Fibroblast of skin of scalp (primary cell): ENCODE data around the gene PDE6H. TPM values are rescaled to one million over a fixed set of nuclear protein-coding genes. Genes with fewer than 3 reads are reported as not detected.

ENCODE experiments used
- DNase-seq: peaks from one replicate; pipeline ENCODE4 v3.0.0-alpha.2; 2013
- polyA plus RNA-seq, 2 experiments: library from polyadenylated mRNA; unstranded; fragments of 120-200 nt; gene quantifications; one replicate each; pipeline ENCODE4 v1.2.1, GENCODE V29; 2013; ENCODE audit not compliant: insufficient read length in 2 of 2

The PDE6H gene
- polyA plus RNA-seq (2013, experiment 1 of 2; ENCODE audit: insufficient read length): not detected
- not detected for polyA plus RNA-seq (2013, experiment 2 of 2; ENCODE audit: insufficient read length)

DNA sequence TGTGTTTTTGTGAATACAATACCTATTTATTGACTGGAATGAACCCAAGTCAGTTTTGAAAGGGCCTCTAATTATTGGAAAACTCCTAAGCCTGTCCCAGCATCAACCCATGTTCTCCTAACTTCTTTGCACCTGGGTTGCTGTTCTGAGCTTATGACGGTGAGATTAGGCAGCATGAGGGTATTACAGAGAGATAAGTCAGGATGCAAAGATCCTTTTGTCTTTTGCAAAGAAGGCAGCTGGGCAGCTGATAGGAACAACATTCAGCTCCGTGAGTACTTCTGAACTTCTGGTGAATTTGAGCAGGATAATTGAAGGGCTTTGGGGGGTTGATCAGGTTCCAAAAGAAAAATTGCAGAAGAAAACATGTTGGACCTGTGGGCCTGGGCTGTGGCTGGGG lies at the start of gene PDE6H:
PDE6H (plus strand) TSS at position 227 of the 400 bp plus-strand sequence. CDS start 4,971 bp downstream, outside the sequence.
- no peak for DNase-seq

DNA sequence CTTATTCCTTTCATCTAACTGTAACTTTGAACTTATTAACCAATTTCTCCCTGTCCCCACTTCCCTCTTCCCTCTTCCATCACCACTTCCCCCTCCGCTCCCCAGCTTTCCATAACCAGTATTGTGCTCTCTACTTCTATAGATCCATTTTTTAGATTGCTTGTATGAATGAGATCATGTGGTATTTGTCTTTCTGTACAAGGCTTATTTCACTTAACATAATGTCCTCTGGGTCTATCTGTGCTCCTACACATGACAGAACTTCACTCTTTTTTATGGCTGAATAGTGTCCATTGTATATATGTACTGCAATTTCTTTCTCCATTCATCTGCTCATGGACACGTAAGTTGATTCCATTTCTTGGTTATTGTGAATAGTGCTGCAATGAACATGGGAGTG lies 48.9 kb upstream of the PDE6H start:
- no peak for DNase-seq

DNA sequence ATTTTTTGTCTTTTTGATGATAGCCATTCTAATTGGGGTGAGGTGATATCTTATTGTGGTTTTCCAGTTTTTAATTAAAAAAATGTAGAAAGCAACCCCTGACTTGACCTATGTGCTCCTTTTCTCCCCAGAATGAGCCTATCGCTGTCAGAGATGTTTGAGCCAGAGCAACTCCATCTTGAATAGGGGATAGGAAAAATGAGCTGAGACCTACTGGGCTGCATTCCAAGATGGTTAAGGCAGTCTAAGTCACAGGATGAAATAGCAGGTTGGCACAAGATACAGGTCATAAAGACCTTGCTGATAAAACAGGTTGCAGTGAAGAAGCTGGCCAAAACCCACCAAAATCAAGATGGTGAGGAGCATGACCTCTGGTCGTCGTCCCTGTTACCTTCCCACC lies 48.3 kb upstream of the PDE6H start:
- DNase-seq: no peak

DNA sequence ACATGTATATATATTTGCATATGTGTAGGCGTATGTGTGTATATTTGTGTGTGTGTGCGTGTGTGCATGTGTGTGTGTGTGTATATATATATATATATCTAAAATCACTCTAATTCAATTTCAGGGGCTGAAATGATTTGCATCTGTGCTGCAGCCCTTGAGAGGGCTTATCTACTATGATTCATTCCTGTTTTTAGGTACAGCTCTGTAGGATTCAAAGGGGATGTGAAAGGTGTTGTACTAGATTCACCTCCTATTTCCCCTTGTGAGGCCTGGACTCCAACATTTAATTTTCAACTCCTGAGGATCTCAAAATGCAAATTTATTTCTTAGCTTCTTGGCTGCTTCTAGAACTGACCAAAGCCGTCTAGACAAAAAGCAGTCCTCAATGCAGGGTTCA lies 45.6 kb upstream of the PDE6H start:
- DNase-seq: no peak

DNA sequence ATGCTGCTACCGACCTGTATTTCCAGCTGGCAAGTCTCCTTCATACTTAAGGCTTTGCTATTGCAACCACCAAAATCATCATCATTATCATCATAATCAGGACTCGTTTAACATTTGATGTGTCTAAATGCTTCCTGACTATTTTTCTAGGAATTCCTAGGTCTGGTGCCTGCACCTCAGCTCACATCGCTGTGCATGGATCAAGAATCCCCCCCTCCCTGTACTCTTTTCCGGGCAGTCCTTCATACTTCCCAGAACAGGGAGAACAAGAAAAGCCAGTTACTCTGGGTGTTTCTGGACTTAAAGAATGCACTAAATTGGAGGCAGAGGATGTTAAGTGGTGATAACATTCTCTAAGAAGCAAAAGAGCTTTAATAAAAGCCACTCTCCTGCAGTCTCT lies 43.9 kb upstream of the PDE6H start:
- DNase-seq: no peak

DNA sequence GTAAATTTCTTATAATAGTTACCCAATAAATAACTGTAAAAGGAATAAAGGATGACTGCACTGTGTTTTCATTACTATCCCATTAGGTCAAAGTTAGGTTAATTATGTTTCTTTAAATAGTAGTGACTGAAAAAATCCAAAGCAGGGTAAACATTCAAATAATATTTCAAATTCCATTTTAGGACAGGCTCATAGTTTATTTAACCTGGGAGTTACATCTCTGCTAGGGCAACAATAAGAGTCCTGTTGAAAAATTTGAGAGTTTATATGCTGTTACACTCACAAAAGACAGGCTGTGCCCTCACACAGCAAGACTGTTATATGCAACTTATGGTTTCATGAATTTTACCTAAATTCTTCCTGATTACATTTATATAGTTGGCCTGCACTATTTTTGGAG lies 42.5 kb upstream of the PDE6H start:
- peak; percentile 51 for DNase-seq

DNA sequence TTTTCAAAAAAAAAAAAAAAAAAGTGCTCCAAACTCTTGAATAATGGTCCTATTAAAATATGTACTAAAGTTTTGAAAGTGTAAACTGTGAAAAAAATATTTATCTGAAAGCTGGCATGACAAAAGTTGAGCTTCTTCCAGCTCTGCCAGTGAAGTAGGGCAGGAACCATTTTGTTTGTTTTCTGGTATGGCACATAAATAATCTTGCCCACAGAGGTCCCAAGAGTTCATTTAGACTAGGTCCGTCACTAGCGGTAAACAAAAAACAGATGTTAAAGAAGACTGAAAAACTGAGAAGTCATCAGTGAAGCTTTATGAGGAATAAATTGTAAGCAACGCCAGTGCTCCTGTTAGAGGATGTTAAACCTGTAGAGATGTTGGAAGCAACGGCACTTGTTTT lies 41.5 kb upstream of the PDE6H start:
- DNase-seq: no peak

DNA sequence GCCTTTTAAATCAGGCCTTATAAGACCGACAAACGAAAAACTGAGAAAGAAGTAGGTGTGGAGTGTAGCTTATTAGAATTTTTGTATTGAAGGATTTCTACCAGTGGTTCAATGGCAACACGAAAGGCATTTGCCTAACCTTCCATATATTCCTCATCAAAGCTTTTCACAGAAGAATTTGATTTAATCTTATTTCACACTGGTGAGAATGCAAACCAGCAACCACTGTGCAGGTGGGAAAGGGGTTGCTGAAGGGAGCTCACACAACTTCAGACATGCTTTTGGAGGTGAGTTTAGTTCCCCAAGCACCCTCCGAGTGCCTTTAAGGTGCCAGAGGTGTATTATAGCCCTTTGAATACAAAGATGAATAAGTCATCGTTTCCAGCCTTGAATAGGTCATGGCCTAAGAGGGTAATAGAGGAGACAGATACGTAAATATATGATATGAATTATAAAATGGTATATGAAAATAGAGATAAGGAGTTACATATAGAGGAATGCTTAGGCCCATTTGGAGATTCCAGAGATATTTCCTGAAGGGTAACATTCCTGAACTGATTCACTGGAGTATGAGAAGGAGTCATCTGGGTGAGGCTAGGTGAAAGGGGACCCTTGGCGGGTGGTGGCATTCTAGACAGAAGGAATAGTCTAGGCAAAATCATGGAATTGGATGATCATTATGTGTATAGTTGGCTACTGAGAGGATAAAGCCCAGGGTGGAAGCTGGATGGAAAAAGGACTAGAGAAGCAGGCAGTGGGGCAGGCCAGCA lies 40.9 kb upstream of the PDE6H start:
- DNase-seq: no peak

DNA sequence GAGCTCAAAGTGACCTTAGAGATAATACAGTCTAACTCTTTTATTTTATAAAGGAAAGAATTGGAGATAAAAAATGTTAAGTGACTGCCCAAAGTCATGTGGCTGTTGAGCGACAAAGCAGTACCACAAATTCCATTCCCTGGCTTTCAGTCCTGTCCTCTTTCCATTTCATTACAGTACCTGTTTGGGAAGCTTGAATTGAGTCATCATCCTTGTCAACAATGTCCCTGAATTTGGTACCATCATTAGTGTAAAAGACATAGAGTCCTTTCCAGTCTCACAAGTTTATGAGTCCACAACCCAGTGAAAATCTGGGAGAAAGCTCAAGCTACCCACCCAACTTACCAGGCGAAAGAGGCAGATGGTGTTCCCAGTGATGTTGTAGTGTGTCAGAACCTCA lies 38.3 kb upstream of the PDE6H start:
- no peak for DNase-seq

DNA sequence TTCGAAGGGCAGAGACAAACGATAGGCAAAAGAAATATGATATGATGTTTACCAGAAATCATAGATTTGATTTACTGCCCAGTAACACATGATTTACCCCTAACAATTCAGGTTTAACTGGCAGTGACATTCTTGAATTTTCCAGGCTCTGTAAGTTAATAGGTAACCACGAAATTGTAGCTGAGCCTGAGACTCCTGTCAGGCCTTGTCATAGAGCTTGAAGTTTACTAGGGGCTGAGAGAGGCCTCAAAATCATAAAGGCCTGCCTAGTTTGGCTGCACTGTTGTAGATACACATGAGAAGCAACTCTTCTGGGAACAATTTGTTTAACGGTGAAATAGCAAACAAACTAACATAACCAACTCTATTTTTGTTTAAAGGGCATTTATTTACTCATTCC lies 37.8 kb upstream of the PDE6H start:
- DNase-seq: no peak

DNA sequence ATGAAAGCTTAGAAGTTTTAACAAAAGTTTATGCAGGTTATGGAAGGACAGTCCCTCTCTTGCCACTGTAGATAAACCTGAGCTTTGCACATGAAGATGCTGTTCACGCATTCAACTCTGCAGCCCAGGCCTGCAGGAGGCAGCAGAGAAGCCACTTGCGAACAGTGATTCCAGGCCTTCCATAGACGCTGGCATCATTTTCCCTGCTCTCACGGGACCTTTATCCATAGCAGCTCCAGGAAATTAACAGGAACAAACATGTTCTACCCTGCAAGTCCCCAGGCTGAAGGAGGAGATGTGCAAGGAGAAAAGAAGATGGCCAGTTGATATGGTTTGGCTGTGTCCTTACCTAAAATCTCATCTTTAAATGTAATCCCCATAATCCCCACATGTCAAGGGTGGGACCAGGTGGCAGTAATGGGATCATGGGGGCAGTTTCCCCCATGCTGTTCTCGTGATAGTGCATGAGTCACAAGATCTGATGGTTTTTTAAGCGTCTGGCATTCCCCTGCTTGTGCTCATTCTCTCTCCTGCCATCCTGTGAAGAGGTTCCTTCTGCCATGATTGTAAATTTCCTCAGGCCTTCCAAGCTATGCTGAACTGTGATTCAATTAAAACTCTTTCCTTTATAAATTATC lies 36.5 kb upstream of the PDE6H start:
- no peak for DNase-seq

DNA sequence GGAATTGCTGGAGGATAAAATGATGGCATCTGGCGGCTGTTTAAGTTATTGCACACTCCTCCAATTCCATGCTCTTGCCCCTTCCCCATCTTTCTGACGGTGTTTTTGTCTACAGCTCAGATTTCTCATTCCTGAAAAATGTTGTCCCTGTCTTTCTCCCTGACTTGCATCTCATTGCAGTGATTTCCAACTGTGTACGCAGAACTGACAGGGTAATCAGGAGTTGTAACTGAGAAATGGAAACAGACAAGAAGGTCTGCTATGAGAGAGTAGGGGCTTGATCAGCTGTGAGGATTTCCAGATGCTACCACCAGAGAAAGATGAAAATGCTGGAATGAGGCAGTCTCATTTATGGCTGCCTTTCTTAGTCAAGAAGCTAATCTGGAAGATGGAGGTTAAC lies 35.8 kb upstream of the PDE6H start:
- no peak for DNase-seq

DNA sequence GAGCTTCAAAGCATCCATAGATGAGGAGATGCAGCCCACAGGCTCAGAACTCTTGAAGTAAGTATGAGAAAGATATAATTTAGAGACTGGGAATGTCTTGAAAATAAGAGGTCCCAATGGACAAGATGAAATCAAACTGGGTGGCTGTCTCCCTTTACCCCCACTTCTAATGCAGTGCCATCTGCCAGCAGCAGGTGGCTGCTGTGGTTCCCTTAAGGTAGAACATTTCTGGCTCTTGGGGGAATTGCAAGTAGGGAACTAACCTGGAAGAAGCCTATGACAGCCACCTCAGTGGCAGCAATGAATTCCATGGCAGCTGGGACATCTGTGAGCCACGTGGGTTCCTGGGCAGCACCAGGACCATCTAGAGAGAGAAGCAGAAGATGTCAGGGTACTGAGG lies 35.2 kb upstream of the PDE6H start:
- no peak for DNase-seq

DNA sequence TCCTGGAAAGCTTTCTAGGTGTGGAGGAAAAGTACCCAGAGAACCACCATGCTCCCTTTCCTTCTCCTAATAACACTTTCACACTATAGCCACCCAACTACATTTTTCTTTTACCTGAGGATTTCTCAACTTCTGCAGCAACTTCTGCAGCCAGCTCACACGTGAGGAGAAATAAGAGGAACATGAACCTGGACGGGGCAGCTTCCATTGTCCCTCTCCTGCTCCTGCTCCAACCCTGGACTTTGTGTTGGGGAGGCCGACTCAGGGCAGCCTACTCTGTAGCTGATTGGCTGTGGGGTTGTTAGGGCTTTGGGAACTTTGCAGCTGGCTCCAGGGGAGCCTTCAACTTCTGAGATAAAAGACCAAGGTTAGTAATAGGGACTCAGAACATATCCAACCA lies 34.5 kb upstream of the PDE6H start, which contains the start of gene ERP27:
ERP27 (minus strand) TSS at position 237 of the 400 bp plus-strand sequence; CDS start at position 208, 29 bp downstream.
- DNase-seq: no peak

DNA sequence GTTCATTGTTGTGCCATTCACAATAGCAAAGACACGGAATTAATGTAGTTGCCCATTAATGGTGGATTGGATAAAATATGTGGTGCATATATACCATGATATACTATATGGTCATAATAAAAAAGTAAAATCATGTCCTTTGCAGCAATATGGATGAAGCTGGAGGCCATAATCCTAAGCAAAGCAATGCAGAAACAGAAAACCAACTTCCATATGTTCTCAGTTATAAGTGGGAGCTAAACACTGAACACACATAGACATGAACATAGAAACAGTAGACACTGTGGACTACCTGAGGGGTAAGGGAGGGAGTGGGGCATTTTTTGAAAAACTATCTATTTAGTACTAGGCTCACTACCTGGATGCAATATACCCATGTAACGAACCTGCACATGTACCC lies 31.5 kb upstream of the PDE6H start:
- no peak for DNase-seq

DNA sequence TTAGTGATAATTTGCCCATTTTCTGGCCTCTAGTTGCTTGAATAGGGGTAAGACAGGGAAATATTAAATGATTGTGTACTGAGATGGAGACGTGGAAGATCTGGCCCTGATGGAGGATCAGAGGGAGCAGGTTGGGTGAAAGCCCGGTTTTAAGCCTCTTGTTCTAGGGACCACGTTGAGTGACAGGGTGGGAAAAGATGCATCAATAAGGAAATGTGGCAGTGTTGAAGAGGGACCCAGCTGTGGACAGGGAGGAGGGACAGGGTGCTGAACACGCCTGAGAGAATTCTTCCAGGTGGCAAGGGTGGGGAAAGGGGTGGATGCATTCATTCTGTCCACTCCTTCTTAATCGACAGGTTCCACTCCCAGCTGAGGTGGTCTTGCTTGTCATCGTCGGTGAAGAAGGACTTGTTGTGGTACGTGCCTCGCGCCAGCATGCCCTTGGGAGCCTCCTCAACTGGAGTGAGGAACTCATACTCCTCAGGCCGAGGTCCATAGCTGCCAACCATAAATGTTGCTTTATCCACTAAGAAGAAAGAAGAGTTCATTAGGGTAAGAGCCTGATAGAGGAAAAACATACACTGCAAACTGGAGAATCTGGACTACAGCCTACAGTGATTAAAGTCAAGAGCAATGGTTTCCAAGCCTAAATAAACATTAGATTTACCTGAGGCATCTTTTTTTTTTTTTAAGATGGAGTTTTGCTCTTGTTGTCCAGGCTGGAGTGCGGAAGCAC lies 30.5 kb upstream of the PDE6H start:
- DNase-seq: no peak

DNA sequence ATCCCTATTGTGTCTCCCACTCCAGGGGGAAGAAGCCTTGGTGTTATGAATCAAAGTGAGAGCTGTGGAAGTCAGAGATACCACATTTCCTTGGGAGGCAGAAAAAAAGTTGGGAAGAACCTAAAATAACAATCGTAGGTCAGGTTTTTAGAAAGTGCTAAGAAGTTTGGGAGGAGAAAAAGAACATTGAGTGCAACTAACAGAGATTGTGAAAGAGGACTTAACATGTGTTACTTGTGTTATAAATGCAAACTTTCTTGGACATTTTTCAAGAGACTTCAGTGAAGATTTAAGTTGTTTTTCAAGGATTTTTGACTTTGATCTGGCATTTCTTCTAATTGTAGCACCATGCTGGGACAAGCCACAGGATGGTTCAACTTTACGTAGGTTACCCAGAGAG lies 26.7 kb upstream of the PDE6H start:
- no peak for DNase-seq

DNA sequence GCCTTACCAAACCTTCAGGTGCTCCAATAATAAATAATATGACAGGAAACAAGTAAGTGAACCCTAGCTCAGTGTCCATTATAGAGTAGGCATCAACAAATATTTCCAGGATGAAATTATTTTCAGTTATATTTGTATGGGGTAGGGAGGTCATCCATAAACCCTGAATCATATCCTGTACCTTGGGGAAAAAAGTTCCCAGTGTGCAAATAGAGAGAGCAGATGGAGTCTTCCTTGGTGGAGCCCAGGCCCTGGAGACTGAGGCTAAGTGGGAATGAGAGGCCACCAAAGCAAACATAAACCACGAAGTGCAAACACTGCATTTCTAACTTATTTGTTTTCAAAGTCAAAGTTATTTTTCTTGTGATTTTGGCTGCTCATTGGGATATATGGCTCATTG lies 26.0 kb upstream of the PDE6H start:
- no peak for DNase-seq

DNA sequence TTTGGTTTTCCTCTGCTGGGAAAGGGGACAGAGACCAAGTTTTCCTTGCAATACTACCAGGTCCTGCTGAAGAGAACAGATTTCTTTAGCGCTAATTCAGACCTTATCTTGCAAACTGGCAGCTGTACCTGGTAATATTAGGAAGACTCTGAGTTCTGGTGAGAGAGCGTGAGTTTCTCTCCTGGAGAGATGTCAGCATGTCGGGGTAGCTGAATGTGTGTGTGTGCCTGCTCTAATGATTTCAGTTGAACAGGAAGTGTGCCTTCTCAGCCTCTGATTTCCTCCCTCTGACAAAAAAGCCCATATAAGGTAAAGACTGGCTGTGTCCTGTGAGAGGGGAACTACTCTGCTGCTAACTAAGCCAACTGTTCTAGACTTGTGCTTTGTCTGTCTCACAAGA lies 24.2 kb upstream of the PDE6H start:
- peak; percentile 95 for DNase-seq

DNA sequence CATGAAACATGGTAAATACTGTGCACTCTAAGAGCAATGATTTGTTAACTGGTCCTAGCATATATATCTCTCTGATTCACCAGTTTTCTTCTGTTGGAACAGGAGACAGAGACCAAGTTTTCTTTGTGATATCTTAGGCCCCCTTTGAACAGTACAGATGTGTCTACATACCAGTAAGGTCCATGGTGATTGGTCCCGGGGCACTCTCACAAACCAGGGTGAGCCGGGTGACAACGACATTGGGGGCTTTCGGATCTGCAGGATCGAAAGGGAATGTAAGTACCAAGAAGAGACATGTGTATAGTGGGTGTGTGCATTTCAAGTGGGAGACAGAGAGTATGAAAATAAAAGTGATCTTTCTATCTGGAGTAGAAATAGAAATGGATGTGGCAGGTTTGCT lies 23.2 kb upstream of the PDE6H start:
- no peak for DNase-seq

DNA sequence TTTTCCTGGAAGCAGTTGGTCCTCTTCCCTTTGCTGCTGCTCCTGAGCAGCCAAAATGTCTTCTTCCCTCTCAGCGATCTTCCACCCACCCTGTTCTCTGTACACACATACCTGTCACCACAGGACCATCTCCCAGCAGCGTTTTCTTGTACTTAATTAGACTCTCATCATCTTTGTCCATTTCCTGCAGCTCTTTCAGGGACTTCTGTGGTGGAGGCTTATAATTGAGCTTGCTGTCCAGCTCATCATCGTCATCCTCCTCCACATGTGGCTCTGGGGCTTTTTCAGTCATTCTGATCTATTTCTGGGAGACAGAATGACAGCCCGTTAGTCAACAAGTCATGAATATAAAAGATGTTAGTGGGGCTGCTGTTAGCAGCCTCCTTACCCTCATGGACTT lies 22.4 kb upstream of the PDE6H start:
- DNase-seq: no peak

DNA sequence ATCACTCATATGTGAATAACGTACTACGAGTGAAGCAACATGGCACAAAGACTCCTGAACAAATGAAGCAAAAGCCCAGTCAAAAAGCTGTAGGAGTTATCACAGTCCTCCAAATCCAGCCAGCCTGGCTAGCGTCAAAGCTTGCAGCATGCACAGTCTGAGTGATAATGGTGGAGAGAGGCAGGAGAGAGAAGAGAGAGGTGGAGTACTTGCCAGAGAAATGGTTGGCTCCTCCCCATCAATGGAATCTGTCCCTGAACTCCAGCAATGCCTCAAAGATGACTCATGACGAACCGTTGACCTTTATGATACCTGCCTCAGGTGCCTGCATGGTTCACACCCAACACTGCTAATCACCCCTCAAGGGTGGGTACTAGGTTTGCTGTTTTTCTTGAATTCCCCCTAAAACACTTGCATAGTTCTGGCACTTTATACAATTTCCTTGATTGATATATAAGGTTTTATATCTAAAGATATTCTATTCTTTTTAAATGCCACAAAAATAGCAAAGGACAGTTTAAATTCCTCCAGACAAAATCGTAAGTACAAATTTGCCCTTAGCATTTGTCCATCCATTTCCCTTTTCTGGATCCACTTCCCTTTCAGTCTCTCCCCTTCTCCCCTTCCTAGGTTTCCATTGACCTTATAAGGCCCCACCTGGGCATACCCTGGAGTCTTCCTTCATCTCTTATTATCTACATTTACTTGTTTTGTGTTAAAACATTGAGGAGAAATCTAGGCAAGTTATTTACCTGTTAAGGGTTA lies 21.7 kb upstream of the PDE6H start:
- no peak for DNase-seq

DNA sequence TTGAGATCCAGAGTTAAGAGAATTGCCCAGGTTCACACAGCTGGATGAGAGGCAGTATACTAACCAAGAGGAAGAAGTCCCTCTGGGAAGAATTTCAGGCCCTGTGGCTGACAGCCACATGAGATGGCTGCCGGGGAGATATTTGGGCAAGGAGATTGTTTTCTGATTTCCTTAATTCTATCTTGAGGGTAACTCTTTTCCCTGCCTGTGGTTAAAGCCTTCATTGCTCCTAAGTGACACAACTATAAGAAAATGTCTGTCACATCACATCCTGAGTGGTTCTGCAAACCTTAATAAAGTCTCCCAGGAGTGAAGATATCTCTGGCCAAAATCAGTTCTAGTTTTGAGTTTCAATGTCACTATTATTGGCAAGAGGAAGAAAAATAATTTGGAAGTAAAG lies 21.0 kb upstream of the PDE6H start:
- peak; percentile 43 for DNase-seq
